Suprapubic skin (tissue), 4 donors: ENCODE results near the gene SOS2. TPM values are rescaled to one million over a fixed set of nuclear protein-coding genes. Genes with fewer than 3 reads are reported as not detected.

Experiments
- DNase-seq, 2 donors: peaks; one replicate each; pipeline ENCODE4 v3.0.0-alpha.2; 2019; ENCODE audit warnings: low spot score in 2 of 2
- H3K27ac ChIP-seq: fragments of 200-600 bp; sonication (generic); one replicate; pipeline ENCODE4 v1.5.1; 2019
- H3K27me3 ChIP-seq: fragments of 200-600 bp; sonication (generic); one replicate; pipeline ENCODE4 v1.5.1; 2019
- H3K36me3 ChIP-seq: fragments of 200-600 bp; sonication (generic); one replicate; pipeline ENCODE4 v1.5.1; 2019
- H3K4me1 ChIP-seq: fragments of 200-600 bp; sonication (generic); one replicate; pipeline ENCODE4 v1.5.1; 2019
- H3K4me3 ChIP-seq: fragments of 200-600 bp; sonication (generic); one replicate; pipeline ENCODE4 v1.5.1; 2019; ENCODE audit warnings: mild to moderate bottlenecking
- H3K9me3 ChIP-seq: fragments of 200-600 bp; sonication (generic); one replicate; pipeline ENCODE4 v1.5.1; 2019
- EP300 ChIP-seq: sonication (generic); formaldehyde crosslinking; IDR thresholded peaks from one replicate; pipeline ENCODE4 v1.6.1; 2017; ENCODE audit warnings: antibody characterized with exemption
- POLR2A ChIP-seq, 2 donors: fragments of 450-650 bp; IDR thresholded peaks; one replicate each; pipeline ENCODE4 v1.6.1; 2017; ENCODE audit warnings: antibody characterized with exemption in 2 of 2, mild to moderate bottlenecking in 2 of 2, moderate library complexity in 2 of 2
- POLR2AphosphoS5 ChIP-seq, 3 donors: sonication (generic); formaldehyde crosslinking; IDR thresholded peaks; one replicate each; pipeline ENCODE4 v1.6.1; 2017; ENCODE audit warnings: antibody characterized with exemption in 3 of 3
- WGBS: methylation state at CpG from one replicate; pipeline ENCODE4 v1.1.5; 2018; 5-methylcytosine and 5-hydroxymethylcytosine counted together
- total RNA-seq, 4 donors: library from RNA; depleted of rRNA; stranded (reverse); fragments of >200 nt; gene quantifications; one replicate each; pipeline ENCODE4 v1.1.0, GENCODE V29; 2016
- TF ChIP-seq, protein P1 (sequence below), 2 donors: fragments of 200-600 bp in 1 of 2; fragments of 450-650 bp in 1 of 2; sonication (generic) in 1 of 2; IDR thresholded peaks; one replicate each; pipeline ENCODE4 v1.5.1; 2016 to 2019; ENCODE audit warnings: antibody characterized with exemption in 2 of 2, mild to moderate bottlenecking in 1 of 2, moderate library complexity in 1 of 2

Gene SOS2
- total RNA-seq, 4 donors from 2014 or later, result 22.5 to 40.8 (median 30.4) TPM

DNA sequence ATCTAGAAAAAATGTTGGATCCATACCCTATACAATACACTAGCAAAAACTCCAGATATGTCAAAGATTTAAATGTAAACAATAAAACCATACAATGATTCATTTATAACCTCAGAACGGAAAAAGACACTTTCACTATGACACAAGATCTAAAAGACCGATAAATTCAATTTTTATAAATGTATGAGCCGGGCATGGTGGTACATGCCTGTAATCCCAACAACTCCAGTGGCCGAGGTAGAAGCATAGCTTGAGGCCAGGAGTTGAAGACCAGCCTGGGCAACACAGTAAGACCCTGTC lies 2.5 kb upstream of the SOS2 start:
- no peak for DNase-seq
- no peaks in the 10 kb centered on the region for H3K9me3 ChIP-seq
- WGBS, result 84% methylated on average over 4 of the region's 4 CpGs
- TF ChIP-seq EP300 (no peak), POLR2AphosphoS5 (IDR thresholded peaks at IDR 0.05) (no peak), POLR2A (IDR thresholded peaks at IDR 0.05) (no peak)
- TF ChIP-seq, protein P1, sequence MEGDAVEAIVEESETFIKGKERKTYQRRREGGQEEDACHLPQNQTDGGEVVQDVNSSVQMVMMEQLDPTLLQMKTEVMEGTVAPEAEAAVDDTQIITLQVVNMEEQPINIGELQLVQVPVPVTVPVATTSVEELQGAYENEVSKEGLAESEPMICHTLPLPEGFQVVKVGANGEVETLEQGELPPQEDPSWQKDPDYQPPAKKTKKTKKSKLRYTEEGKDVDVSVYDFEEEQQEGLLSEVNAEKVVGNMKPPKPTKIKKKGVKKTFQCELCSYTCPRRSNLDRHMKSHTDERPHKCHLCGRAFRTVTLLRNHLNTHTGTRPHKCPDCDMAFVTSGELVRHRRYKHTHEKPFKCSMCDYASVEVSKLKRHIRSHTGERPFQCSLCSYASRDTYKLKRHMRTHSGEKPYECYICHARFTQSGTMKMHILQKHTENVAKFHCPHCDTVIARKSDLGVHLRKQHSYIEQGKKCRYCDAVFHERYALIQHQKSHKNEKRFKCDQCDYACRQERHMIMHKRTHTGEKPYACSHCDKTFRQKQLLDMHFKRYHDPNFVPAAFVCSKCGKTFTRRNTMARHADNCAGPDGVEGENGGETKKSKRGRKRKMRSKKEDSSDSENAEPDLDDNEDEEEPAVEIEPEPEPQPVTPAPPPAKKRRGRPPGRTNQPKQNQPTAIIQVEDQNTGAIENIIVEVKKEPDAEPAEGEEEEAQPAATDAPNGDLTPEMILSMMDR (IDR thresholded peaks at IDR 0.05), result no peak
- H3K27ac ChIP-seq, result no peak overlapping the region
- peaks cover 25% of the 10 kb centered on the region for H3K4me1 ChIP-seq
- H3K36me3 ChIP-seq, result no peaks in the 10 kb centered on the region
- no peaks in the 10 kb centered on the region for H3K27me3 ChIP-seq
- H3K4me3 ChIP-seq, result no peak overlapping the region

DNA sequence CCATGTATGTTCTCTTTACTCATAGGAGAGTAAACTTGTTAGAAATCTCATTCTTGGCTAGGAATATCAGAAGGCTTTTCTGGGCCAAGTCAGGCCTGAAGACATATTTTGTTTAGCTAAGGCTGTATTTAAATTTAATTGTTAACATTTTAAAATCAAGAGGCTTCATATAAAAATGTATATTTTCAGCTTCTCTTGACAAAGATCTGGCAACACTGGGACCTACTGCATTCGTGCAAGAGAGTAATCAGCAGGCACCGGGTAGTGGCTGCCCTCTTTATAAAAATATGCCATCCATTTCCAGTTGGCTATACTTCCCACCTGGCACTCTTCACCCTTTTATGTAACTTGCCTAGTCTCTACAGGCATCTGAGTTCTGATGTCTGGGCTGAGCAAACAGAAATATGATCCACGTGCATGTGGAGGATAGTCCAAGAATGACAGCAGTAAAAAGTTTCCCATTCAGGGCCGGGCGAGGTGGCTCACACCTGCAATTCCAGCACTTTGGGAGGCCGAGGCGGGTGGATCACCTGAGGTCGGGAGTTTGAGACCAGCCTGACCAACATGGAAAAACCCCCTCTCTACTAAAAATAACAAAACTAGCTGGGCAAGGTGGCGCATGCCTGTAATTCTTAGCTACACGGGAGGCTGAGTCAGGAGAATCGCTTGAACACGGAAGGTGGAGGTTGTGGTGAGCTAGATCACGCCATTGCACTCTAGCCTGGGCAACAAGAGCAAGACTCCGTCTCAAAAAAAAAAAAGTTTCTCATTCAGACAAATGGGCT lies 2.0 kb upstream of the SOS2 start:
- no peaks in the 10 kb centered on the region for H3K27me3 ChIP-seq
- no peaks in the 10 kb centered on the region for H3K36me3 ChIP-seq
- WGBS, result 62% methylated on average over 14 of the region's 14 CpGs
- no peak for TF ChIP-seq POLR2A (IDR thresholded peaks at IDR 0.05)
- TF ChIP-seq, protein P1 (IDR thresholded peaks at IDR 0.05), result no peak
- no peak overlapping the region for H3K4me3 ChIP-seq
- H3K27ac ChIP-seq, result no peak overlapping the region
- H3K4me1 ChIP-seq, result peaks cover 30% of the 10 kb centered on the region
- no peak for DNase-seq
- H3K9me3 ChIP-seq, result no peaks in the 10 kb centered on the region

DNA sequence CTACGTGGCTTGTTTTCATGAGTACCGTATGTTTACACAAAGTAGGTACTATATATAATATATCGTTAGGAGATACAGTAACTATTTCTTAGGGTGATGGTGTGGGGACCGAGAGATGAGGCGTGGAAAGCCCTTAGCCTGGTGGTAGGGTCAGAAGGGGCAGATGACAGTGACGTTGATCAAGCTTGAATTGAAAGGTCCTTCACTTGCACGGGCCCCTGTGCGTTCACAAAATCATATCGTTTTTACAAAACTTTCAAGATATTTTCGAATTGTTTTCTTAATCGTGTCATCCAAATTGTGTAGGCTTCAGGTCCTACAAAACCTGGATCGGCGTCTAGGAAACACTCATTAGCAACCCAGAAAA lies 881 bp upstream of the SOS2 start:
- no peak for TF ChIP-seq EP300
- TF ChIP-seq POLR2AphosphoS5 (IDR thresholded peaks at IDR 0.05), result no peak
- no peak for DNase-seq
- no peaks in the 10 kb centered on the region for H3K27me3 ChIP-seq
- H3K4me1 ChIP-seq, result peaks cover 30% of the 10 kb centered on the region
- peak overlapping the region; percentile 72 for H3K4me3 ChIP-seq
- H3K9me3 ChIP-seq, result no peaks in the 10 kb centered on the region
- H3K36me3 ChIP-seq, result no peaks in the 10 kb centered on the region
- WGBS, result 41% methylated on average over 13 of the region's 13 CpGs
- peak overlapping the region; percentile 96 for H3K27ac ChIP-seq

DNA sequence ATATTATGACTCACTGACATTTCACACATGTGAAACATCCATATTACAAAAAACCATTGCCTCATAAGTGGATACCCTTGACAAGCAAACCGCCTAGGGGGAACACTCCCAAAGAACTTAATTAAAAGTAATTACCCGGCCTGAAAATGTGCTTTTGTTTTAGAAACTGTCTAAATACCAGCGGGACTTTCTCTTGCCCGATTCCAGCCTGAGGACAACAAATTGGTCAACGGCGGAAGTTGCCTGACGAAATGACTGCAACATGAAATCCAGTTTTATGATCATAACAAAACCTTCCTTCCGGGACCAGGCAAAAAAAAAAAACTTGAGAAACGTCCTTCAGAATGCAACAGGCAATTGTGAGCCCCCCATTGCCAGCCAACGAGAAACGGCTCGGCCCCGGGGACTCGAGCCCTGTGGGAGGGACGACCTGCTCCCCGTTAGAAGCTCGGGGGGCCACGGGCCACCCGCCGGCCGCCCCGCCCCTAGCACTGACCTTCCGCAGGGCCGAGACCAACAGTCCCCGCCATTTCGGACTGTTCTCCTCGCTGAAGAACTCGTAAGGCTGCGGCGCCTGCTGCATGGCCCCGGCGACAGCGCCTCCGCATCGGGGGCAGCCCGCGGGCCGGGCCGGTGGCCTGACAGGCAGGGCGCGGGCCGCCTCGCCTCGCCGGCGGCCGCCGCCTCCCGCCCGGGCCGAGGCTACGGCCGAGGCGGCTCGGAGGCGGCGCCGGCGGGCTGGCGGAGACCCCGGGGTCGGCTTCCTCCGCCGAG lies 490 bp downstream of the SOS2 start:
- DNase-seq, result peak; percentile 78 to 83
- WGBS, result 2% methylated on average over 16 of the region's 64 CpGs
- no peaks in the 10 kb centered on the region for H3K9me3 ChIP-seq
- H3K36me3 ChIP-seq, result no peaks in the 10 kb centered on the region
- H3K27me3 ChIP-seq, result no peaks in the 10 kb centered on the region
- peak overlapping the region; percentile 72 for H3K4me3 ChIP-seq
- TF ChIP-seq, protein P1 (IDR thresholded peaks at IDR 0.05), result no peak
- TF ChIP-seq POLR2AphosphoS5 (IDR thresholded peaks at IDR 0.05) (no peak), POLR2A (IDR thresholded peaks at IDR 0.05) (no peak), EP300 (no peak)
- H3K27ac ChIP-seq, result peak overlapping the region; percentile 96
- peaks cover 41% of the 10 kb centered on the region for H3K4me1 ChIP-seq

DNA sequence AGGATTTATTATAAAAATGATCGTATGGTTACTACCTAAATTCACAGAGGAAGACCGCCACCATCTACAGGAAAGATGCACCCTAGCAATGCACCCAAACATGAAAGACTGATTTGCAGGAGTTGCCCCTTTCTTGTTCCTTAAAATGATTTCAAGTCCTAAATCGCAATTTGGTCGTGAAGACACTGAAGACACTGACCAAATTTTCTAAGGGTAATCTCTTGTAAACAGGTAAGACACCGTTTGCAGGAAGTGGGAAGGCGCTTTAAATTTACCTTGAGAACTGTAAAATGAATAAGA lies 1.0 kb downstream of the SOS2 start:
- Histone ChIP-seq H3K27ac (peak overlapping the region; percentile 96), H3K27me3 (no peaks in the 10 kb centered on the region), H3K36me3 (no peaks in the 10 kb centered on the region), H3K9me3 (no peaks in the 10 kb centered on the region), H3K4me3 (peak overlapping the region; percentile 72), H3K4me1 (peaks cover 45% of the 10 kb centered on the region)
- WGBS, result 1% methylated on average over 6 of the region's 6 CpGs
- DNase-seq, result no peak
- TF ChIP-seq POLR2A (IDR thresholded peaks at IDR 0.05) (no peak), POLR2AphosphoS5 (IDR thresholded peaks at IDR 0.05) (no peak), EP300 (no peak)
- TF ChIP-seq, protein P1 (IDR thresholded peaks at IDR 0.05), result no peak
